Endodermal cell (in vitro differentiated cells): ENCODE data around the gene RAB33B. TPM values are rescaled to one million over a fixed set of nuclear protein-coding genes. Genes with fewer than 3 reads are reported as not detected.
A peak's percentile ranks its signal among the peaks of the same experiment; 100 is the strongest.

Source experiments
- DNase-seq: peaks from one replicate; pipeline ENCODE4 v3.0.0-alpha.2; 2017
- H3K27ac ChIP-seq: 2 replicates; pipeline ENCODE4 v1.5.1; 2013; ENCODE audit warnings: mild to moderate bottlenecking, low read depth, low read length, moderate library complexity
- H3K27me3 ChIP-seq: 2 replicates; pipeline ENCODE4 v1.6.1; 2013; ENCODE audit warnings: mild to moderate bottlenecking, low read length, moderate library complexity; ENCODE audit not compliant: insufficient read depth, control insufficient read depth, poor library complexity, severe bottlenecking
- H3K36me3 ChIP-seq: 2 replicates; pipeline ENCODE4 v1.7.0; 2013; ENCODE audit warnings: mild to moderate bottlenecking, low read length, moderate library complexity; ENCODE audit not compliant: control insufficient read depth, insufficient read depth
- H3K4me1 ChIP-seq: one replicate; pipeline ENCODE4 v1.7.0; 2013; ENCODE audit warnings: low read length; ENCODE audit not compliant: control insufficient read depth, insufficient read depth
- H3K4me3 ChIP-seq: 2 replicates; pipeline ENCODE4 v1.5.1; 2013; ENCODE audit warnings: mild to moderate bottlenecking, low read length, moderate library complexity
- H3K9ac ChIP-seq: 2 replicates; pipeline ENCODE4 v1.6.1; 2013; ENCODE audit warnings: mild to moderate bottlenecking, low read length, moderate library complexity; ENCODE audit not compliant: poor library complexity, severe bottlenecking; ENCODE audit errors: extremely low read depth
- H3K9me3 ChIP-seq: 2 replicates; pipeline ENCODE4 v1.6.1; 2013; ENCODE audit warnings: mild to moderate bottlenecking, low read length, moderate library complexity; ENCODE audit not compliant: control insufficient read depth
- H3K27ac Mint-ChIP-seq: 2 replicates; pipeline ENCODE4 v1.8.0; 2020; ENCODE audit warnings: mixed read lengths
- H3K27me3 Mint-ChIP-seq: 2 replicates; pipeline ENCODE4 v1.8.0; 2021; ENCODE audit warnings: mild to moderate bottlenecking, mixed read lengths; ENCODE audit not compliant: insufficient read depth
- H3K36me3 Mint-ChIP-seq: 2 replicates; pipeline ENCODE4 v1.8.0; 2020; ENCODE audit warnings: low read depth, mixed read lengths
- H3K4me1 Mint-ChIP-seq: 2 replicates; pipeline ENCODE4 v1.8.0; 2020; ENCODE audit warnings: mixed read lengths
- H3K4me3 Mint-ChIP-seq: 2 replicates; pipeline ENCODE4 v1.8.0; 2020; ENCODE audit warnings: mild to moderate bottlenecking, moderate library complexity, mixed read lengths
- H3K9me3 Mint-ChIP-seq: 2 replicates; pipeline ENCODE4 v1.8.0; 2020; ENCODE audit warnings: mild to moderate bottlenecking, mixed read lengths
- CTCF ChIP-seq: fragments of 200-600 bp; sonication (generic); conservative IDR thresholded peaks from 2 replicates; pipeline ENCODE4 v1.5.0; 2021; ENCODE audit warnings: antibody characterized with exemption, mild to moderate bottlenecking
- WGBS, 2 experiments: methylation state at CpG; one replicate each; pipeline versions ENCODE4 v1.1.5 to v1.1.7; 2013; ENCODE audit warnings: missing lambda C conversion rate in 2 of 2, mixed read lengths in 1 of 2; ENCODE audit not compliant: insufficient coverage in 1 of 2, insufficient read length in 1 of 2; 5-methylcytosine and 5-hydroxymethylcytosine counted together
- total RNA-seq, 2 donors: library from RNA; stranded (reverse); fragmentation: NEBNext Ultra II Directional in 1 of 2; extraction: Animal tissue kit (Norgen Biotek cat#: 25700) in 1 of 2; gene quantifications; 2 replicates in 1 of 2; 3 replicates in 1 of 2; pipeline ENCODE4 v1.2.1, GENCODE V29; 2021

Gene RAB33B
- total RNA-seq, 2 donors from 2014 or later, result 8.7 to 11.4 TPM

- Mint-ChIP-seq H3K9me3 (no peaks in the 10 kb centered on the region), H3K4me1 (peaks cover 6% of the 10 kb centered on the region), H3K27ac (no peak overlapping the region), H3K36me3 (peaks cover 57% of the 10 kb centered on the region), H3K4me3 (no peak overlapping the region), H3K27me3 (no peaks in the 10 kb centered on the region)
- Histone ChIP-seq H3K4me3 (no peak overlapping the region), H3K27me3 (no peaks in the 10 kb centered on the region), H3K4me1 (peaks cover 2% of the 10 kb centered on the region), H3K9ac (no peak overlapping the region), H3K36me3 (peaks cover 80% of the 10 kb centered on the region), H3K27ac (no peak overlapping the region), H3K9me3 (no peaks in the 10 kb centered on the region)
- WGBS, 2 experiments, result 80 to 100% methylated on average over 1 of the region's 1 CpG
- no peak for TF ChIP-seq CTCF
- DNase-seq, result no peak
Measured at GRCh38 chr4:139523076-139523475, 69.2 kb downstream of the RAB33B start.

DNA sequence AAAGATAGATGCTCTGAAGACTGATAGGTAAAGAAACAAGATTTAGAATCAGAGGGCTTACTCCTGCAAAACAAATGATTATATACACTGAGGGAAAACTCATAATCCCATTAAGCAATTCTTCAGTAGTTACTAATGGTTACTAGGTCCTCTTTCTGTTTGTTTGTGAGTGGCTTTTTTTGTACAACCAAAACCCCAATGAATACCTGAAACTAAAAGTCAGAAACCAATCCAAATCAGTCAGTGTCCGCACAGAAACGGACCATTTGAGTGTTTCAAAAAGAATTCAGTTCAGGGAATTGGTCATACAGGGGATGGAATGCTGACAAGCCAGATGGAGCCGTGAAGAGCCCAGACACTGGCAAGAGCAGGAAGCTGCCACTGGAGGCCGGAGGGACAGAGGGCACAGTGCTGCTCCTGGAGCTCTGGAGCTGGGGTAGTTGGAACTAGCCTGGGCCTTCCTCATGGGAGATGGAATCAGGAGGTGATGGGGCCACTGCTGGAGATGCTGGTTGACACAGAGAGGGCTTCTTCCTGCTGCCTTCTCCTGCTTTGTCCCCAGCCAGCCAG, 70.2 kb downstream of the RAB33B start:
- Mint-ChIP-seq H3K4me1 (peaks cover 6% of the 10 kb centered on the region), H3K27ac (peak overlapping the region; percentile 8), H3K36me3 (peaks cover 53% of the 10 kb centered on the region), H3K27me3 (no peaks in the 10 kb centered on the region), H3K9me3 (no peaks in the 10 kb centered on the region), H3K4me3 (no peak overlapping the region)
- Histone ChIP-seq H3K36me3 (peaks cover 81% of the 10 kb centered on the region), H3K9ac (no peak overlapping the region), H3K4me1 (no peaks in the 10 kb centered on the region), H3K27me3 (no peaks in the 10 kb centered on the region), H3K27ac (peak overlapping the region; percentile 72), H3K4me3 (no peak overlapping the region), H3K9me3 (no peaks in the 10 kb centered on the region)
- no peak for DNase-seq
- 93 to 94% methylated on average over 3 to 4 of the region's 4 CpGs for WGBS, 2 experiments
- no peak for TF ChIP-seq CTCF

DNA sequence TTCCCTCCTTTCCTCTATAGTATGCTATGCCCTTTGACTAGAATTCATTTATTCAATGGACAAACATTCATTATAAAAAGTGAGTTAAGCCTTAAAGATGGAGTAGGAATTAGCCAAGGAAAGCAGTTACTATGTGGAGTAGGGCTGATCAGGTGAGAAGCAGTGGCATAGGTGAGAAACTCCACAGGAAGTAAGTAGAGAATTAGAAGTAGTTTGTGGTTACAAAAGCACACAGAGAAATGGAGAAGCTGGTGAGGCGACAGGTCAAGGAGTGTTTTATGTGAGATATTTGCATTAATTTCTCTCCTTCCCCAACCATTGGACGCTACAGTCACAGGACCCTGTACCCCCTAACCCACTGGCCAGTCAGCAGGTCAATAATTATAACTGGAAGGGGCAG, 71.5 kb downstream of the RAB33B start:
- Histone ChIP-seq H3K9ac (no peak overlapping the region), H3K36me3 (peaks cover 77% of the 10 kb centered on the region), H3K9me3 (no peaks in the 10 kb centered on the region), H3K4me3 (no peak overlapping the region), H3K4me1 (no peaks in the 10 kb centered on the region), H3K27me3 (no peaks in the 10 kb centered on the region), H3K27ac (no peak overlapping the region)
- Mint-ChIP-seq H3K4me1 (peaks cover 6% of the 10 kb centered on the region), H3K9me3 (no peaks in the 10 kb centered on the region), H3K27ac (no peak overlapping the region), H3K4me3 (no peak overlapping the region), H3K27me3 (no peaks in the 10 kb centered on the region), H3K36me3 (peaks cover 43% of the 10 kb centered on the region)
- no peak for DNase-seq
- WGBS, 2 experiments, result 100% methylated on average over 1 of the region's 2 CpGs; no CpG with 5 or more reads in 1 of the 2 experiments
- TF ChIP-seq CTCF, result no peak

Other genes with a start within 250 kb of the RAB33B start
- 1 to 10 TPM in 1 of 2 donors, under 1 TPM in 1; 0.53 to 1.3 TPM for gene MGARP, start 173.9 kb upstream of the RAB33B start, total RNA-seq
- gene NAA15, start 152.6 kb upstream of the RAB33B start, total RNA-seq, result 10 to 100 TPM; 64.7 to 78.9 TPM
- gene NDUFC1, start 151.6 kb upstream of the RAB33B start, total RNA-seq, result 10 to 100 TPM; 54.2 to 64.5 TPM
- gene SETD7, start 102.1 kb downstream of the RAB33B start, total RNA-seq, result 10 to 100 TPM; 13.8 to 19.4 TPM
- gene MGST2, start 211.7 kb downstream of the RAB33B start, total RNA-seq, result 100 to 1,000 TPM; 188 to 215 TPM